GM21717 (cell line): ENCODE data around the gene PTGR1.

Experiments
- ATAC-seq: cut with Tn5 transposase; IDR thresholded peaks from one replicate; pipeline ENCODE4 v1.9.1; 2021; ENCODE audit warnings: mild to moderate bottlenecking, moderate library complexity; ENCODE audit not compliant: unreplicated experiment

Gene PTGR1

GRCh38 chr9:111548623-111549022, 50.8 kb downstream of the PTGR1 start:
- no peak for ATAC-seq

DNA sequence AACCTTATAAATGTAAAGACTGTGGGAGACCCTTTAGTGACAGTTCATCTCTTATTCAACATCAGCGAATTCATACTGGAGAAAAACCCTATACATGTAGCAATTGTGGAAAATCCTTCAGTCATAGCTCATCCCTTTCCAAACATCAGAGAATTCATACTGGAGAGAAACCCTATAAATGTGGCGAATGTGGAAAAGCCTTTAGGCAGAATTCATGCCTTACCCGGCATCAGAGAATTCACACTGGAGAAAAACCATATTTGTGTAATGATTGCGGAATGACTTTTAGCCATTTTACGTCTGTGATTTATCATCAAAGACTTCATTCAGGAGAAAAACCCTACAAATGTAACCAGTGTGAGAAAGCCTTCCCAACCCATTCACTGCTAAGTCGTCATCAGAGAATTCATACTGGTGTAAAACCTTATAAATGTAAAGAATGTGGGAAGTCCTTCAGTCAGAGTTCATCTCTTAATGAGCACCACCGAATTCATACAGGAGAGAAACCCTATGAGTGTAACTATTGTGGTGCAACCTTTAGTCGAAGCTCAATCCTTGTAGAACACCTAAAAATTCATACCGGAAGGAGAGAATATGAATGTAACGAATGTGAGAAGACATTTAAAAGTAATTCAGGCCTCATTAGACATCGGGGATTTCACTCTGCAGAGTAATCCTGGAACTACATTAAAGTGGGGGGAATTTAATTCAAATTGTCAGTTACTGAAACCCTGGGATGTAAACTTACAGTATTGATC, 56.8 kb downstream of the PTGR1 start:
- no peak for ATAC-seq

DNA sequence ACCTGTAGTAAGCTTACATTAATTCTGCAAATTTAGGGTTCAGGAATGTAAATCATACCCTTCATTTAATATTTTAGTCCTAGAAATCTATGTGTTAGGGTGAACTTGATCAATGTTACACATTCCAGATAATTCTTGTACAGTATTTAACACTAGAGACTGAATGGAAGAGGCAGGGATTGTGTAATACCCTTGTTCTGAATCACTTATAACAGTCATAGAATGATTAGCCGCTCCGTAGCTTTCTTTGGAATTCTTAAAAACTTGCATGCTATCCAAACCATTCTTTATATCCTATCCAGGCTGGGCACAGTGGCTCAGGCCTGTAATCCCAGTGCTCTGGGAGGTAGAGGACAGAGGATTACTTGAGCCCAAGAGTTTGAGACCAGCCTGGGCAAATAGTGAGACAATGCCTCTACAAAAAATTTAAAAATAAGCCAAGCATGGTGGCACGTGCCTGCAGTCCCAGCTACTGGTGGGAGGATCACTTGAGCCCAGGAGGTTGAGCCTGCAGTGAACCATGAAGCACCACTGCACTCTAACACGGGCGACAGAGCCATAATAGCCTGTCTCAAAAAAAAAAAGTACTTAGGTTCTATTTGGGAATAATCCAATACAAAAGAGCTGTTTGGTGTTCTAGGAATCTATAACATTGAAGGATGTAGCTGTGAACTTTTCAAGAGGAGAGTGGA, 66.2 kb downstream of the PTGR1 start:
- ATAC-seq, result no peak

- no peak for ATAC-seq
Observed at GRCh38 chr9:111531716-111532115, 67.7 kb downstream of the PTGR1 start.

- no peak for ATAC-seq
Observed at GRCh38 chr9:111529787-111530186, 69.7 kb downstream of the PTGR1 start.

DNA sequence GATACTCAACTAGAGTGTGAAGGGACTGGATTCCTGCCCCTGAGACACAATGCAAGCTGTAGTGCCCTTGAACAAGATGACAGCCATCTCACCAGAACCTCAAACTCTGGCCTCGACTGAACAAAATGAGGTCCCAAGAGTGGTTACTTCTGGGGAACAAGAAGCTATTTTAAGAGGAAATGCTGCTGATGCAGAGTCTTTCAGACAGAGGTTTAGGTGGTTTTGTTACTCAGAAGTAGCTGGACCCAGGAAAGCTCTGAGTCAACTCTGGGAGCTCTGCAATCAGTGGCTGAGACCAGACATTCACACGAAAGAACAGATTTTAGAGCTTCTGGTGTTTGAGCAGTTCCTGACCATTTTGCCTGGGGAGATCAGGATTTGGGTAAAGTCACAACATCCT, 72.1 kb downstream of the PTGR1 start:
- ATAC-seq, result no peak

GRCh38 chr9:111525056-111525977, 74.1 kb downstream of the PTGR1 start, which contains the start of gene ZNF483:
Gene ZNF483 (plus strand): TSS chr9:111525179. CDS start chr9:111527396, 2,217 bp downstream.
- ATAC-seq, result no peak

GRCh38 chr9:111524731-111525055, 74.8 kb downstream of the PTGR1 start:
- no peak for ATAC-seq

- no peak for ATAC-seq
Observed at GRCh38 chr9:111516061-111516465, 83.4 kb downstream of the PTGR1 start.

DNA sequence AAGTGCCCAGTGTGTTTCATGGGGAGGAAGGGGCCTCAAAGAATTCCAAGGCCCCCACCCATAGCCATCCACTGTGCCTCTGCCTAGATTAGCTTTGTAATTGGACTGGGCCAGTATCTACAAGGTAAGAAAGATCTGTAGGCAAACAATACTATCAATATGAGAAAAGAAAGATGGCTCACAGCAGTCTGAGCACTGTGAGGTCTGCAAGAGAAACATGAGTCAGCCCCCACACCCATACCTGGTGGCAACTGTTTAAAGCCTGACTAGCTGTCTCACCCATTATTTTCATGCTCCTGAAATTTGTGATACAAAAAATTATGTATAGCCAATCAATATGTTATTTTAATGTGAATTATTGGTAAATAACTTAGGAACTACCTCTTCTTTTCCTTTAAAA, 84.5 kb downstream of the PTGR1 start:
- no peak for ATAC-seq
